OCI-LY3 (cell line): Measurements from ENCODE around the gene WWOX.

ENCODE experiments used
- H2AFZ ChIP-seq: fragments of 200-600, 300-600 bp; shearing (Covaris generic); 2 replicates; pipeline ENCODE4 v1.6.0; 2014; ENCODE audit warnings: antibody characterized with exemption, low read depth, low read length
- H3K27ac ChIP-seq: fragments of 200-600, 300-600 bp; sonication (generic); 2 replicates; pipeline ENCODE4 v1.5.1; 2014; ENCODE audit warnings: mild to moderate bottlenecking, low read length, moderate library complexity, mixed read lengths
- H3K27me3 ChIP-seq: fragments of 200-600, 300-600 bp; sonication (generic); 2 replicates; pipeline ENCODE4 v1.6.1; 2014; ENCODE audit warnings: low read depth, low read length, mixed read lengths
- H3K36me3 ChIP-seq: fragments of 200-600, 300-600 bp; sonication (generic); replicated peaks from 2 replicates; pipeline ENCODE3; 2014; ENCODE audit warnings: low read depth, low read length, mixed read lengths
- H3K4me1 ChIP-seq: fragments of 300-600, 200-600 bp; sonication (generic); 2 replicates; pipeline ENCODE4 v1.6.1; 2014; ENCODE audit warnings: low read length, mixed read lengths
- H3K4me2 ChIP-seq: fragments of 200-600, 300-600 bp; sonication (generic); 2 replicates; pipeline ENCODE4 v1.6.1; 2014; ENCODE audit warnings: low read length, mixed read lengths
- H3K4me3 ChIP-seq: fragments of 300-600, 200-600 bp; sonication (generic); 2 replicates; pipeline ENCODE4 v1.5.1; 2014; ENCODE audit warnings: antibody characterized with exemption, mild to moderate bottlenecking, low read length, moderate library complexity
- H3K79me2 ChIP-seq: fragments of 300-600, 200-600 bp; shearing (Covaris generic); 2 replicates; pipeline ENCODE4 v1.6.1; 2014; ENCODE audit warnings: mild to moderate bottlenecking, low read length, mixed read lengths
- H3K9ac ChIP-seq: fragments of 300-600, 200-600 bp; shearing (Covaris generic); 2 replicates; pipeline ENCODE4 v1.6.0; 2014; ENCODE audit warnings: mild to moderate bottlenecking, low read length, moderate library complexity
- H3K9me3 ChIP-seq: fragments of 200-600, 300-600 bp; shearing (Covaris generic); 2 replicates; pipeline ENCODE4 v1.6.1; 2014; ENCODE audit warnings: low read length, mixed read lengths; ENCODE audit not compliant: insufficient read depth
- H4K20me1 ChIP-seq: fragments of 200-600, 300-600 bp; sonication (generic); 2 replicates; pipeline ENCODE4 v1.6.1; 2016; ENCODE audit warnings: low read length, mixed read lengths; ENCODE audit not compliant: insufficient read depth
- EZH2phosphoT487 ChIP-seq: fragments of 200-600 bp; shearing (Covaris generic); IDR thresholded peaks from 2 replicates; pipeline ENCODE4 v1.6.1; 2018; ENCODE audit warnings: antibody characterized with exemption, mixed run types, low read depth
- TF ChIP-seq, protein P1 (sequence below): fragments of 200-600, 300-600 bp; sonication (generic); IDR thresholded peaks from 2 replicates; pipeline ENCODE4 v1.5.1; 2014; ENCODE audit warnings: antibody characterized with exemption, low read length, low read depth

WWOX gene

DNA sequence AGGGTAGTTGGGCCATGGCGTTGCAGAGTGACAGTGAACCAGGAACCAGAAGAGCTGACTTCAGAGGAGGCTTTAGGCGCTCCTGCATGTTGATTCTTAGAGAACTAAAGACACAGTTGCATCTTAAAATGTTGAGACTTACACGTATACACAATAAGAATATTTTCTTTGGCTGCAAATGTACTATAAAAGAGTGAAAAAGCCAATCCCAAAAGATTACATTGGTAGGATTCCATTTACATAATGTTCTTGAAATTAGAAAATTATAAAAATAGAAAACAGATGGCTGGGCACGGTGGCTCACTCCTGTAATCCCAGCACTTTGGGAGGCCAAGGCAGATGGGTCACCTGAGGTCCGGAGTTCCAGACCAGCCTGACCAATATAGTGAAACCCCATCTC is 738.8 kb downstream of the WWOX start:
- Histone ChIP-seq H3K9me3 (no peaks in the 10 kb centered on the region), H3K9ac (no peak overlapping the region), H3K36me3 (no peaks in the 10 kb centered on the region), H3K4me3 (no peak overlapping the region), H3K4me1 (no peaks in the 10 kb centered on the region), H3K4me2 (no peak overlapping the region), H2AFZ (no peak overlapping the region), H4K20me1 (no peaks in the 10 kb centered on the region), H3K79me2 (no peaks in the 10 kb centered on the region), H3K27me3 (no peaks in the 10 kb centered on the region), H3K27ac (no peak overlapping the region)
- TF ChIP-seq, protein P1, sequence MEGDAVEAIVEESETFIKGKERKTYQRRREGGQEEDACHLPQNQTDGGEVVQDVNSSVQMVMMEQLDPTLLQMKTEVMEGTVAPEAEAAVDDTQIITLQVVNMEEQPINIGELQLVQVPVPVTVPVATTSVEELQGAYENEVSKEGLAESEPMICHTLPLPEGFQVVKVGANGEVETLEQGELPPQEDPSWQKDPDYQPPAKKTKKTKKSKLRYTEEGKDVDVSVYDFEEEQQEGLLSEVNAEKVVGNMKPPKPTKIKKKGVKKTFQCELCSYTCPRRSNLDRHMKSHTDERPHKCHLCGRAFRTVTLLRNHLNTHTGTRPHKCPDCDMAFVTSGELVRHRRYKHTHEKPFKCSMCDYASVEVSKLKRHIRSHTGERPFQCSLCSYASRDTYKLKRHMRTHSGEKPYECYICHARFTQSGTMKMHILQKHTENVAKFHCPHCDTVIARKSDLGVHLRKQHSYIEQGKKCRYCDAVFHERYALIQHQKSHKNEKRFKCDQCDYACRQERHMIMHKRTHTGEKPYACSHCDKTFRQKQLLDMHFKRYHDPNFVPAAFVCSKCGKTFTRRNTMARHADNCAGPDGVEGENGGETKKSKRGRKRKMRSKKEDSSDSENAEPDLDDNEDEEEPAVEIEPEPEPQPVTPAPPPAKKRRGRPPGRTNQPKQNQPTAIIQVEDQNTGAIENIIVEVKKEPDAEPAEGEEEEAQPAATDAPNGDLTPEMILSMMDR, result no peak
- TF ChIP-seq EZH2phosphoT487, result no peak

DNA sequence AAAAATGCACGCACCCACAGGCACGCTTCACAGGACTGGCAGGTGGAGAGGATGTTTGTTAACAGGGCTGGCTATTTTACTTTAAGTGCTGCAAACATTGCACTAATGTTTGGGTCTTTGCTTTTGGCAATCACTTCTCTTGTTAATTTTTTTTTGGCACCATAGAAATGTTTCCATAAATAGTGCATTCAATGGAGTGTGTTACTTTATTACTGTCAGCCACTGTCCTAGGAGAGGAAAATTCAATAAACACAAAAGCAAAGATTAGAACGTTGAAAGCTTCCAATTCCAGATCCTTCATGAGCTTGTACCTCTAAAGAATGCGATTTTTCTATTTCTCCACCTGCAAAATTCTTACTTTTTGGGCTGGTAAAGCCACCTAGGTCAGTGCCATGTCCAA is 743.5 kb downstream of the WWOX start:
- H3K4me2 ChIP-seq, result no peak overlapping the region
- H3K27ac ChIP-seq, result no peak overlapping the region
- no peaks in the 10 kb centered on the region for H3K79me2 ChIP-seq
- no peaks in the 10 kb centered on the region for H3K4me1 ChIP-seq
- no peaks in the 10 kb centered on the region for H4K20me1 ChIP-seq
- TF ChIP-seq, protein P1, result no peak
- TF ChIP-seq EZH2phosphoT487, result no peak
- no peak overlapping the region for H3K4me3 ChIP-seq
- no peaks in the 10 kb centered on the region for H3K36me3 ChIP-seq
- no peaks in the 10 kb centered on the region for H3K27me3 ChIP-seq
- no peak overlapping the region for H3K9ac ChIP-seq
- no peaks in the 10 kb centered on the region for H3K9me3 ChIP-seq
- no peak overlapping the region for H2AFZ ChIP-seq

DNA sequence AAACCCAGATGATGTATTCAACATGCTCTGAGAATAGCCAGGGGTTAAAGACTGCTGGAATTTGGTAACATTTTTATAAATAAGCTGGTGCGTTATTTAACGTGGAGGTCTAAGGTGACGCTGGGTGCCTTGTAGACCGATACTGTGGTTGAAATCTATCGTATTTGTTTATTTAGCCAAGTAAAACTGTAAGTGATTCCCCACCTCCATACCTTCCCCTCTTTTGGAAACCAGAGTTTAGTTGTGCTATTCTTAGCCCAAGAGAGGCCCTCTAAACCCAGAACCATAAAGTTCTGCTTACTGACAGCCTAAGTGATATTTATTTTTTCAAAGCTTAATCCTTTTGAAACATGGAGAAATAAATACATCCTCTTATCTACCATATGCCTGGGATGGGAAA is 744.5 kb downstream of the WWOX start:
- H3K27ac ChIP-seq, result no peak overlapping the region
- H3K4me3 ChIP-seq, result no peak overlapping the region
- H3K27me3 ChIP-seq, result no peaks in the 10 kb centered on the region
- no peak overlapping the region for H2AFZ ChIP-seq
- no peaks in the 10 kb centered on the region for H3K79me2 ChIP-seq
- H3K9ac ChIP-seq, result no peak overlapping the region
- H4K20me1 ChIP-seq, result no peaks in the 10 kb centered on the region
- H3K4me1 ChIP-seq, result no peaks in the 10 kb centered on the region
- no peak for TF ChIP-seq EZH2phosphoT487
- TF ChIP-seq, protein P1, result no peak
- no peaks in the 10 kb centered on the region for H3K36me3 ChIP-seq
- H3K9me3 ChIP-seq, result no peaks in the 10 kb centered on the region
- no peak overlapping the region for H3K4me2 ChIP-seq

DNA sequence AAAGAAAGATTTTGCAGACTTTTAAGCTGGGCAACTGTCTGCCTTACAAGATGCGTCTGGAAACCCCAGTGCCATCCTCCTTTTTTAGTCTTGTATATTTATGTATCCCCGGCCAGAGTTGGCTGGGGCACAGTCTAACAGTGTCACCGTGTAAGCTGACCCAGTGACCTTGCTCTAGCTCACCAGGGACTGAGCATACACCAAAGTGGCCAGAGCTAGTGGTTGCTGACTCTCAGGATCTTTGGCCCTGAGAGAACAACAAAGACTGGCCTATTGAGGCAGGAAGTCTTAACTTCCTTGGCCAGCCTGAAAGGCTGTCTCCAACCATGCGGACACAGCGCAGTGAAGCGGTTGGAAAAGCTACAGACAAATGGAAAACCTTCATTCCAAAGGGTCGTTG is 745.2 kb downstream of the WWOX start:
- Histone ChIP-seq H3K4me1 (no peaks in the 10 kb centered on the region), H3K79me2 (no peaks in the 10 kb centered on the region), H3K27ac (no peak overlapping the region), H3K4me2 (no peak overlapping the region), H3K9me3 (no peaks in the 10 kb centered on the region), H3K9ac (no peak overlapping the region), H4K20me1 (no peaks in the 10 kb centered on the region), H3K27me3 (no peaks in the 10 kb centered on the region), H3K4me3 (no peak overlapping the region), H3K36me3 (no peaks in the 10 kb centered on the region), H2AFZ (no peak overlapping the region)
- no peak for TF ChIP-seq EZH2phosphoT487
- TF ChIP-seq, protein P1, result no peak
